Smooth muscle cell (in vitro differentiated cells): ENCODE data around the gene KIAA1217. TPM values are rescaled to one million over a fixed set of nuclear protein-coding genes. Genes with fewer than 3 reads are reported as not detected.

Experiments
- DNase-seq: peaks from one replicate; lab custom pipeline; 2025; ENCODE audit not compliant: unreplicated experiment; lab: John Stamatoyannopoulos, UW
- H2AFZ ChIP-seq: fragments of 200-600 bp; sonication (generic); 2 replicates; pipeline ENCODE4 v1.6.0; 2016; ENCODE audit warnings: antibody characterized with exemption, low read depth, mild to moderate bottlenecking
- H3F3A ChIP-seq: fragments of 200-600 bp; sonication (generic); 2 replicates; pipeline ENCODE4 v1.6.0; 2017; ENCODE audit warnings: antibody characterized with exemption, low read depth
- H3K27ac ChIP-seq: fragments of 200-600 bp; sonication (generic); 2 replicates; pipeline ENCODE4 v1.5.1; 2016; ENCODE audit warnings: low read depth, mild to moderate bottlenecking
- H3K27me3 ChIP-seq: fragments of 200-600 bp; sonication (generic); 2 replicates; pipeline ENCODE4 v1.6.1; 2016; ENCODE audit warnings: low read depth, mild to moderate bottlenecking
- H3K36me3 ChIP-seq: fragments of 200-600 bp; sonication (generic); 2 replicates; pipeline ENCODE4 v1.5.1; 2016; ENCODE audit warnings: low read depth
- H3K4me1 ChIP-seq: fragments of 200-600 bp; sonication (generic); 2 replicates; pipeline ENCODE4 v1.5.1; 2016; ENCODE audit warnings: low read depth
- H3K4me2 ChIP-seq: fragments of 200-600 bp; sonication (generic); 2 replicates; pipeline ENCODE4 v1.6.0; 2016; ENCODE audit warnings: mild to moderate bottlenecking
- H3K4me3 ChIP-seq: fragments of 200-600 bp; sonication (generic); 2 replicates; pipeline ENCODE4 v1.5.1; 2016; ENCODE audit warnings: mild to moderate bottlenecking
- H3K79me2 ChIP-seq: fragments of 200-600 bp; sonication (generic); 2 replicates; pipeline ENCODE4 v1.6.0; 2016; ENCODE audit warnings: low read depth, mild to moderate bottlenecking
- H3K9ac ChIP-seq: fragments of 200-600 bp; sonication (generic); 2 replicates; pipeline ENCODE4 v1.6.0; 2016; ENCODE audit warnings: low read depth
- H3K9me3 ChIP-seq: fragments of 200-600 bp; sonication (generic); replicated peaks from 2 replicates; pipeline ENCODE4 v1.5.1; 2016; ENCODE audit warnings: low read depth
- H4K20me1 ChIP-seq: fragments of 200-600 bp; sonication (generic); 2 replicates; pipeline ENCODE4 v1.6.0; 2016; ENCODE audit warnings: low read depth
- CTCF ChIP-seq: fragments of 200-600 bp; sonication (generic); IDR thresholded peaks from 2 replicates; pipeline ENCODE4 v1.5.1; 2017; ENCODE audit warnings: borderline replicate concordance, mild to moderate bottlenecking, antibody characterized with exemption; ENCODE audit not compliant: insufficient read depth, poor library complexity, severe bottlenecking
- WGBS: methylation state at CpG from one replicate; pipeline ENCODE4 v1.1.7; 2016; ENCODE audit warnings: low lambda C conversion rate; 5-methylcytosine and 5-hydroxymethylcytosine counted together
- polyA plus RNA-seq: library from polyadenylated mRNA; unstranded; fragments of >200 nt; fragmentation: Nextera tagmentation; extraction: Ambion mirVana; gene quantifications from 2 replicates; pipeline ENCODE4 v1.2.1, GENCODE V29; 2016
- total RNA-seq: library from RNA; depleted of rRNA; stranded (reverse); fragments of >200 nt; gene quantifications from 2 replicates; pipeline ENCODE4 v1.2.3, GENCODE V29; 2014

The KIAA1217 gene
- total and polyA plus RNA-seq, 2 experiments from 2014 or later: 43.3 to 68.8 TPM

- Histone ChIP-seq H3K79me2 (peaks cover 13% of the 10 kb centered on the region), H3K4me3 (no peak overlapping the region), H3K9ac (no peak overlapping the region), H3K4me1 (peaks cover 19% of the 10 kb centered on the region), H3K36me3 (no peaks in the 10 kb centered on the region), H3K9me3 (no peaks in the 10 kb centered on the region), H3F3A (no peaks in the 10 kb centered on the region), H3K4me2 (no peak overlapping the region), H2AFZ (no peak overlapping the region), H4K20me1 (no peaks in the 10 kb centered on the region), H3K27me3 (no peaks in the 10 kb centered on the region), H3K27ac (no peak overlapping the region)
- DNase-seq: no peak
- WGBS: 72% methylated on average over 2 of the region's 2 CpGs
- no peak for TF ChIP-seq CTCF
Measured at GRCh38 chr10:24341897-24342296, 133.0 kb downstream of the KIAA1217 start.

GRCh38 chr10:24343686-24344085 lies 134.7 kb downstream of the KIAA1217 start:
- Histone ChIP-seq H3F3A (no peaks in the 10 kb centered on the region), H3K79me2 (peaks cover 12% of the 10 kb centered on the region), H3K9ac (peak overlapping the region; percentile 52), H3K27ac (peak overlapping the region; percentile 92), H4K20me1 (no peaks in the 10 kb centered on the region), H3K4me2 (peak overlapping the region; percentile 62), H3K27me3 (no peaks in the 10 kb centered on the region), H3K4me1 (peaks cover 19% of the 10 kb centered on the region), H3K36me3 (no peaks in the 10 kb centered on the region), H3K4me3 (no peak overlapping the region), H3K9me3 (no peaks in the 10 kb centered on the region), H2AFZ (peak overlapping the region; percentile 42)
- WGBS: 77% methylated on average over 4 of the region's 4 CpGs
- no peak for TF ChIP-seq CTCF
- no peak for DNase-seq

- H3K9me3 ChIP-seq: no peaks in the 10 kb centered on the region
- H3K4me2 ChIP-seq: peak overlapping the region; percentile 62
- TF ChIP-seq CTCF: no peak
- peak overlapping the region; percentile 92 for H3K27ac ChIP-seq
- whole genome bisulfite sequencing: 67% methylated on average over 4 of the region's 4 CpGs
- no peaks in the 10 kb centered on the region for H3K27me3 ChIP-seq
- no peak overlapping the region for H3K4me3 ChIP-seq
- H3F3A ChIP-seq: no peaks in the 10 kb centered on the region
- peaks cover 19% of the 10 kb centered on the region for H3K4me1 ChIP-seq
- no peaks in the 10 kb centered on the region for H3K36me3 ChIP-seq
- peak overlapping the region; percentile 52 for H3K9ac ChIP-seq
- no peak for DNase-seq
- H2AFZ ChIP-seq: no peak overlapping the region
- H3K79me2 ChIP-seq: peaks cover 10% of the 10 kb centered on the region
- no peaks in the 10 kb centered on the region for H4K20me1 ChIP-seq
Measured at GRCh38 chr10:24344279-24344678, 135.3 kb downstream of the KIAA1217 start.

- no peak for TF ChIP-seq CTCF
- peak overlapping the region; percentile 92 for H3K27ac ChIP-seq
- no peaks in the 10 kb centered on the region for H4K20me1 ChIP-seq
- no peak for DNase-seq
- H3K4me3 ChIP-seq: no peak overlapping the region
- no peaks in the 10 kb centered on the region for H3K9me3 ChIP-seq
- 92% methylated on average over 7 of the region's 7 CpGs for WGBS
- H3K4me2 ChIP-seq: peak overlapping the region; percentile 62
- no peaks in the 10 kb centered on the region for H3K36me3 ChIP-seq
- no peaks in the 10 kb centered on the region for H3F3A ChIP-seq
- H3K79me2 ChIP-seq: peaks cover 10% of the 10 kb centered on the region
- no peaks in the 10 kb centered on the region for H3K27me3 ChIP-seq
- peaks cover 19% of the 10 kb centered on the region for H3K4me1 ChIP-seq
- H2AFZ ChIP-seq: no peak overlapping the region
- peak overlapping the region; percentile 52 for H3K9ac ChIP-seq
Measured at GRCh38 chr10:24344695-24345463, 135.9 kb downstream of the KIAA1217 start.
